GM18951 (cell line): ENCODE results near the gene VEPH1.

Experiments used
- POLR2A ChIP-seq: IDR thresholded peaks from 4 replicates; pipeline ENCODE4 v1.6.1; 2011; ENCODE audit warnings: mild to moderate bottlenecking; ENCODE audit not compliant: insufficient read length, insufficient read depth; ENCODE audit errors: extremely low read depth
- in situ Hi-C: fragments of 300-500 bp; cut with MboI; formaldehyde crosslinking; loops from one replicate; pipeline ENCODE4 v1.12.0; 2022; ENCODE audit warnings: low sequenced_read_pairs, mixed read lengths, inconsistent platforms; ENCODE audit not compliant: unreplicated experiment

VEPH1 gene

GRCh38 chr3:157515398-157515797, 12.2 kb upstream of the VEPH1 start:
- no peak for TF ChIP-seq POLR2A
- in situ Hi-C loops: no loop called here

DNA sequence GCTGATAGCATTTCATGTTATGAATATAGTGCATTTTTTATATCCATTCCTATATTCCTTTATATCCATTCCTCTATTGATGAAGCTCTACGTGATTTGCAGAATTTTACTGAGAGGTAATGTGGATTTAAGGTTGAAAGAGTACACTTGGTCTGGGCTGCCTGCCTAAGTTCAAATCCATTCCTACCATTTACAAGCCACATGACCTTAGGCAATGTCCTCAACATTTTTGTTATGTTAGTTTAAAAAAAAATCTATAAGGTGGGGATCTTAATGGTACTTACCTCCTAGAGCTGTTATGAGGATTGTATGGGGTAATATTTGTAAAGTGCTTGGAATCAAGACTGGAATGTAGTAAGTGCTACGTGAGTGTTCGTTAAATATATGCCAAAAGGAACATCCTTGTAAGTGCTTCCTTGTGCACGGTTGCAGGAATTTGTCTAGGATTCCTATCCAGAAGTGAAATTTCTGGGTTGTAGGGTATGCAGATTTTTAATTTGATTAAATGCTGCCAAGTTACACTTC, 11.2 kb upstream of the VEPH1 start:
- in situ Hi-C loops: no loop called here
- no peak for TF ChIP-seq POLR2A

GRCh38 chr3:157513585-157513984, 10.4 kb upstream of the VEPH1 start:
- no peak for TF ChIP-seq POLR2A

DNA sequence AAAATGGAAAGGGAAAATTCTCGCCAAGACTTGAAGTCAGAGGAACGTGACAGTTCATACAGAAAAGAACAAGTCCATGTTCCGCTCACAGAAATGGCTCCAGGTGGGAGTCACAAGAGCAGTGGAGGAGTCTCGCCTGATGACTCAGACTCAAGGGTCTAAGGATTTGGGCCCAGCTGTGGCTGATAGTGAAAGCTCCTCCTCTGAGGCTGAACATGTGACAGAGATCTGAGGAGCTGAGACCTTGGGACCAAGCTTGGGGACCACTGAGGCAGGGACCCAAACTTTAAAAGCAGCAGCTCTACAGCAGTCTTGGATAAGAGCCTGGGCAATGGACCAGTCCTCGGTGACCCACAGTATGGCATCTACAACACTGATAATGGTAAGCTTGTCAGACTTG, 9.3 kb upstream of the VEPH1 start:
- in situ Hi-C loops: no loop called here
- TF ChIP-seq POLR2A: no peak

More at GRCh38 chr3:157513585-157513984, 10.4 kb upstream of the VEPH1 start:
- in situ Hi-C loops: no loop called here

- in situ Hi-C loops: no loop called here
These were observed 5.2 kb upstream of the VEPH1 start for GRCh38 chr3:157508461-157508860.

GRCh38 chr3:157501863-157502262, 1.4 kb downstream of the VEPH1 start:
- in situ Hi-C loops: no loop called here
- TF ChIP-seq POLR2A: no peak

More at GRCh38 chr3:157508461-157508860, 5.2 kb upstream of the VEPH1 start:
- TF ChIP-seq POLR2A: no peak

DNA sequence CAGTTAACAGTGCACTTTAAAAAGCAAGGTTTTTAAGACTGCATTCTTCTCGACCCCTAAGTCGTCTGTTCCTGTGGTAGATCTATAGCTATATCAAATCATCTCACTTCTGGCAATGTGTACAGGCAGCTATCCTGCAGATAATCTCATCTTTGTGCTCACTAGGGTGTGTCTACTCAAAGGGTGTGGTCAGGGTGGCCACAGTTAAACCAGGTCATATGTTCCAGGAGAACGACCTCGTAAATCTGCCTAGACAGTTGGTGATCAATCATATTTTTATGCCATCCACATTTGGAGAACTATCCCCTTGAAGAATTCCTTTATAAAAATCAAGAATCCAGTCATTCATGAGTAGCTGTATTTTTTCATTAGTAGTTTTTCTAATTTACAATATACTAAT, 3.0 kb downstream of the VEPH1 start:
- TF ChIP-seq POLR2A: no peak
- in situ Hi-C loops: no loop called here

GRCh38 chr3:157499342-157499963, 3.8 kb downstream of the VEPH1 start:
- in situ Hi-C loops: no loop called here
- no peak for TF ChIP-seq POLR2A

- no peak for TF ChIP-seq POLR2A
- in situ Hi-C loops: no loop called here
These were observed 4.8 kb downstream of the VEPH1 start for GRCh38 chr3:157498371-157498770.

DNA sequence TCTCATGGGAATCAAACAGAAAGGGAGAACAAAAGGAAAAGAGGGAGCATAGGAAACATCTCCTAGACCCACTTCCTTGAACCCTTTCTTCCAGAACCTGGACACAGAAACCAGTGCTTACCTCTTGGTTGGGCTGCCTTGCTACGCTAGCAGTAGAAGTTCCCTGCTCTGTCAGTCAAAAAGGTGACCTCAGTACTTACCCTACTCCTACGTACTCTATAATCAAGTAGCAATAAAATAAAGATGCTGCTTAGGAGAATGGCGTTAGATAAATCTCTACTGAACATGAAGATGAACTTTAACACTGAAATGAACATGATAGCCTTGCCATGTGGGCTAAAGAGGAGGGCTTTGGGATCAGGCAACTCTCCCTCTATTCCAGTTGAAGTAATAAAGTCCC, 7.4 kb downstream of the VEPH1 start:
- TF ChIP-seq POLR2A: no peak
- in situ Hi-C loops: no loop called here

GRCh38 chr3:157494581-157495281, 8.5 kb downstream of the VEPH1 start:
- in situ Hi-C loops: no loop called here
- TF ChIP-seq POLR2A: no peak

- in situ Hi-C loops: no loop called here
- TF ChIP-seq POLR2A: no peak
These were observed 9.3 kb downstream of the VEPH1 start for GRCh38 chr3:157493627-157494550.

DNA sequence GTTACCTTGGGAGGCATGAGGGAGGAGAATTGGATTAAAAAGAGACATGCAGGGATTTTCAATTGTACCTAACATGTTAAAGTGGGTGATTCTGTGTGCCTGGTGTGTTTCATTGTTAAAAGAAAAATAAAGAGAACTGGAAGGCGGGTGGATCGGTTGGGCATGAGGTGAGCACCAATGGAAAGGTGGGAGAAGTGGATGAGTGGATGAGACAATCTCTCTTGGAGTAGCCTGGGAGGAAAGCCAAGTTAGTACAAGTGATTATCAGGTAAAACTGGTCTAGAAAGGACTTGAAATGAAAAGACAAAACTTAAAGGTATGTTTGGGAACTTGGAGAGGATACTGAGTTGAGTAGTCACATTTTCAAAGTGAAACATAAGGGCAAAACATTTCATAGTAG, 12.1 kb downstream of the VEPH1 start:
- in situ Hi-C loops: no loop called here

More for the DNA sequence above, 12.1 kb downstream of the VEPH1 start:
- no peak for TF ChIP-seq POLR2A
